Heart left ventricle (tissue), 16 donors: Measurements from ENCODE around the gene CDC14B. TPM values are rescaled to one million over a fixed set of nuclear protein-coding genes. Genes with fewer than 3 reads are reported as not detected.

Source experiments
- ATAC-seq, 4 donors: fragments of 200-7000 bp; cut with Tn5 transposase; one replicate each; pipeline ENCODE4 v1.9.1; 2020 to 2022; ENCODE audit warnings: moderate library complexity in 4 of 4, mild to moderate bottlenecking in 3 of 4, moderate number of reproducible peaks in 1 of 4
- DNase-seq, 5 donors: peaks; one replicate each; pipeline ENCODE4 v3.0.0-alpha.2; 2020
- H3K27ac ChIP-seq, 12 donors: fragments of 200-600 bp; sonication (generic) in 4 of 12; one replicate each; pipeline versions ENCODE4 v1.5.0 to v1.8.0; 2016 to 2022; ENCODE audit warnings: mild to moderate bottlenecking in 2 of 12
- H3K27me3 ChIP-seq, 9 donors: fragments of 200-600 bp; sonication (generic) in 2 of 9; one replicate each; pipeline versions ENCODE4 v1.5.1 to v1.8.0; 2016 to 2022; ENCODE audit warnings: mild to moderate bottlenecking in 3 of 9
- H3K36me3 ChIP-seq, 9 donors: fragments of 200-600 bp; sonication (generic) in 2 of 9; one replicate each; pipeline versions ENCODE4 v1.5.0 to v1.8.0; 2018 to 2022; ENCODE audit warnings: mild to moderate bottlenecking in 2 of 9
- H3K4me1 ChIP-seq, 12 donors: fragments of 200-600 bp; sonication (generic) in 4 of 12; one replicate each; pipeline versions ENCODE4 v1.5.0 to v1.8.0; 2016 to 2022; ENCODE audit warnings: mild to moderate bottlenecking in 3 of 12
- H3K4me3 ChIP-seq, 12 donors: fragments of 200-600 bp; sonication (generic) in 4 of 12; one replicate each; pipeline versions ENCODE4 v1.5.0 to v1.8.0; 2017 to 2022; ENCODE audit warnings: mild to moderate bottlenecking in 9 of 12, moderate library complexity in 4 of 12
- H3K9me3 ChIP-seq, 12 donors: fragments of 200-600 bp; sonication (generic) in 4 of 12; one replicate each; pipeline versions ENCODE4 v1.5.0 to v1.8.0; 2016 to 2022; ENCODE audit warnings: mild to moderate bottlenecking in 1 of 12
- POLR2A ChIP-seq, 2 donors: fragments of 450-650 bp; IDR thresholded peaks; one replicate each; pipeline ENCODE4 v1.6.1; 2017; ENCODE audit warnings: antibody characterized with exemption in 2 of 2, mild to moderate bottlenecking in 2 of 2, moderate library complexity in 2 of 2
- WGBS, 4 donors: extraction: QIAGEN DNeasy Blood & Tissue Kit in 2 of 4; methylation state at CpG; one replicate each; pipeline versions ENCODE4 v1.1.5 to v1.1.7; 2013 to 2018; 5-methylcytosine and 5-hydroxymethylcytosine counted together
- intact Hi-C, 10 donors: fragments of 100-400 bp; cut with DNase I; formaldehyde crosslinking; loops; one replicate each; pipeline versions ENCODE4 v1.11.1 to v1.14.2; 2022
- polyA plus RNA-seq, 2 donors: library from polyadenylated mRNA; stranded (reverse); fragments of 200-250 nt; gene quantifications; one replicate each; pipeline ENCODE4 v1.2.3, GENCODE V29; 2013
- total RNA-seq, 9 donors: library from RNA; depleted of rRNA in 2 of 9; stranded (reverse); fragments of >200 nt in 2 of 9; fragmentation: NEBNext Ultra II Directional in 3 of 9; extraction: Animal tissue kit (Norgen Biotek cat#: 25700) in 3 of 9; gene quantifications; one replicate each; pipeline versions ENCODE4 v1.1.0 to v1.2.4, GENCODE V29; 2016 to 2023
- TF ChIP-seq, protein P1 (sequence below), 12 donors: fragments of 200-600 bp; sonication (generic) in 4 of 12; IDR thresholded peaks; one replicate each; pipeline versions ENCODE4 v1.5.0 to v1.8.0; 2018 to 2022; ENCODE audit warnings: antibody characterized with exemption in 12 of 12, mild to moderate bottlenecking in 5 of 12
- donor health status: ischemic (EF 13 %, LVEDD 7.1; RV severe dilation, severe dysfunction).
- donor health status: healthy with polysubstance abuse.
- donor health status: DM: no; HTN: yes; CAD: no.
- donor health status: DM: no; HTN: no; CAD: no.
- donor health status: ischemic (EF 25% LVEDD 6.9; RV normal size, moderate dysfunction).
- donor health status: ischemic (EF 25% LVEDD 5.7; RV mildly dilated, moderate dysfunction).
- donor health status: healthy.
- donor health status: DM: yes; HTN: yes; CAD: no.
- donor health status: ischemic (EF 35%, LVEDD 5.7; RV mildly dilated, moderate dysfunction).
- donor health status: nonischemic (EF 11% LVEDD 7.7; RV severe dilation, severe dysfunction).
- donor health status: DM: yes; HTN: yes; CAD: no.
- donor health status: PGD.
- donor health status: ischemic (EF 29% LVEDD 5.4; RV normal size, mild dysfunction).
- donor health status: nonischemic (EF 23%, LVEDD 6.1; RV moderate dilation, normal function).

CDC14B gene
- total and polyA plus RNA-seq, 11 donors = 5.1 to 37.0 (median 23.7) TPM

DNA sequence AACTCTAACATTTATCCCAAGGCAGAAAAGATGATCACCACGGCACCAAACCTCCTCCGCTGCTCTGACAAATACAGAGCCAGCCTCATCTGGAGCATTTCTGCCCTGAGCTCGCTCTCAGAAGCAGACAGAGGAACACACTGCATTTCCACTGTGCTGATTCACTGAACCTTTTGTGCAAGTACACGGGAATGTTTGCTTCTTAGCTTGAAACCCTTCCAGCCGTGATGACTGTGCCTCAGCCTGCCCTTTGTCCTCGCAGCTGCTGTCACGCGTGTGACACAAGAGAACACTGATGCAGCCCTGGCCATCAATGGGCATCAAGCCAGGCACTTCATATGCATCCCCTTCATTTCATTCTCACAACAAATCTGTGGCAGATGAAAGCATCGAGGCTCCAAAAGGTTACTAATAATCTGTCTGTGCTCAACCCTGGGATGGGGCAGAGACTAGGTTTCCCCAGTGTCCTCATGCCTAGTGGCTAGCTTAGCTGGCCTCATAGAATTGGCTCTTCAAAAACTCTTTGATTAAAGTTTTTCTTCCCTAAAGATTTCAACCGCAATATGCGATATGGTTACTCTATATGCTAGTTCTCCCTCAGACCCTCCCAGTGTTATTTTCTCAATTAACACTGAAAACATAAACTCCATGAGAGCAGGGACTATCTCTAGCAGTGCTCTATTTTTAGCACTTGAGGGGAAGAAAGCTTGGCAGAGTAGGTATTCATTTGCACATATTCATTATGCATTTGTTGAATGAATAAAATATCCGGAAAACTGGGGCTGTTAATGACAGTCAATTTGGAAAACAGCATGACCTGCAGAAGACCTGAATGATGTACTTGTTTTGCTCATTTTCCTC lies 7.3 kb downstream of the CDC14B start:
- H3K27ac ChIP-seq = peak overlapping the region; percentile 30 to 84 (median 68)
- H3K4me1 ChIP-seq = peaks cover 0 to 36% (median 15%) of the 10 kb centered on the region in 12 donors
- intact Hi-C loops = loop anchor here in 2 of 10 donors (10.0 kb wide), 2 partner anchors 128 to 158 kb away; partner anchors contain the start of gene HABP4 (in 2 of the 2)
- H3K27me3 ChIP-seq = no peaks in the 10 kb centered on the region
- DNase-seq (peak; percentile 31 to 76 (median 66)), ATAC-seq (peak; percentile 78 to 92 (median 88))
- H3K9me3 ChIP-seq = no peaks in the 10 kb centered on the region
- WGBS, 4 donors = 33 to 39% (median 37%) methylated on average over 12 of the region's 12 CpGs
- peak overlapping the region in 6 of 12 donors; percentile 5 to 29 (median 18) for H3K4me3 ChIP-seq
- H3K36me3 ChIP-seq = no peaks in the 10 kb centered on the region
- TF ChIP-seq POLR2A (IDR thresholded peaks at IDR 0.05) = peak in 1 of 2 donors; percentile 35
- TF ChIP-seq, protein P1, sequence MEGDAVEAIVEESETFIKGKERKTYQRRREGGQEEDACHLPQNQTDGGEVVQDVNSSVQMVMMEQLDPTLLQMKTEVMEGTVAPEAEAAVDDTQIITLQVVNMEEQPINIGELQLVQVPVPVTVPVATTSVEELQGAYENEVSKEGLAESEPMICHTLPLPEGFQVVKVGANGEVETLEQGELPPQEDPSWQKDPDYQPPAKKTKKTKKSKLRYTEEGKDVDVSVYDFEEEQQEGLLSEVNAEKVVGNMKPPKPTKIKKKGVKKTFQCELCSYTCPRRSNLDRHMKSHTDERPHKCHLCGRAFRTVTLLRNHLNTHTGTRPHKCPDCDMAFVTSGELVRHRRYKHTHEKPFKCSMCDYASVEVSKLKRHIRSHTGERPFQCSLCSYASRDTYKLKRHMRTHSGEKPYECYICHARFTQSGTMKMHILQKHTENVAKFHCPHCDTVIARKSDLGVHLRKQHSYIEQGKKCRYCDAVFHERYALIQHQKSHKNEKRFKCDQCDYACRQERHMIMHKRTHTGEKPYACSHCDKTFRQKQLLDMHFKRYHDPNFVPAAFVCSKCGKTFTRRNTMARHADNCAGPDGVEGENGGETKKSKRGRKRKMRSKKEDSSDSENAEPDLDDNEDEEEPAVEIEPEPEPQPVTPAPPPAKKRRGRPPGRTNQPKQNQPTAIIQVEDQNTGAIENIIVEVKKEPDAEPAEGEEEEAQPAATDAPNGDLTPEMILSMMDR (IDR thresholded peaks at IDR 0.05) = no peak

DNA sequence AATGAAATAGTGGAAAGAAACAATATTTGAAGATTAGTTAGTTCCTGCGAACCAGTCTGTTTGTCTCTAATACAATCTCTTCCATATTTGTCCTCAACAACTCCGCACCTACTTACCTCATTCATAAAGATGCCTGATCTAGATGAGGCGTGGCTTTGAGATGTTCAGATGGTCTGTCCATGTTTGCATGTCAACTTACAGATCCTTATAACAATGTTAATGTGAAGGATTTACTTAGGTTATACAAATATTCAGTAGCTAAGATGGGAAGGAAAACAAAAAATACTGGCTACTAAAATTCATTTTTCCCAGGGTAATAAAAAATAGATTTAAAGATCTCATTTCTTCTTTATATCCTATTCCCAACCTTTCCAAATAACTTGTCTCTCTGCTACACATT lies 8.3 kb downstream of the CDC14B start:
- H3K4me3 ChIP-seq = no peak overlapping the region
- no peaks in the 10 kb centered on the region for H3K36me3 ChIP-seq
- TF ChIP-seq POLR2A (IDR thresholded peaks at IDR 0.05) = no peak
- TF ChIP-seq, protein P1 (IDR thresholded peaks at IDR 0.05) = no peak
- H3K27ac ChIP-seq = peak overlapping the region in 10 of 12 donors; percentile 30 to 84 (median 71)
- H3K9me3 ChIP-seq = no peaks in the 10 kb centered on the region
- intact Hi-C loops = loop anchor here in 2 of 10 donors (10.0 kb wide), 2 partner anchors 127 to 157 kb away; partner anchors contain the start of gene HABP4 (in 2 of the 2)
- DNase-seq (no peak), ATAC-seq (no peak)
- H3K27me3 ChIP-seq = no peaks in the 10 kb centered on the region
- H3K4me1 ChIP-seq = peaks cover 0 to 36% (median 15%) of the 10 kb centered on the region in 12 donors
- 87 to 93% (median 91%) methylated on average over 3 of the region's 3 CpGs for WGBS, 4 donors

DNA sequence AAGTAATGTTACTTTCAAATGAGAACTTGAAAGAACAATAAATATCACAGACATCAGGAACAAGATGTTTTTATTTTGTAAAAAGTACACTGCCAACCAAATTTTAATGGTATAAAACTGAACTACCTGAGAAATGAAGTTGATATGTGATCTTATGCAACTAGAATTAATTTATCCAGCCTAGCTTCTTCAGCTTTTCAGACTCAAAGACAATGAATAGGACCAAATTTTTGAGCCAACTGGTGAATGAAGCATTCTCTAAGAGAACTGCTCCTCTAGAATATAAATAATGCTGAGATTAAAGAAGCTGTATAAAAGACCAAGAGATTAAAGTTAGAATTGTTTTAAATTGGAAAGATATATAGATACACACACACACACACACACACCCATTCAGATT lies 9.9 kb downstream of the CDC14B start:
- no peak overlapping the region for H3K27ac ChIP-seq
- no peak for TF ChIP-seq POLR2A (IDR thresholded peaks at IDR 0.05)
- TF ChIP-seq, protein P1 (IDR thresholded peaks at IDR 0.05) = no peak
- no peaks in the 10 kb centered on the region for H3K27me3 ChIP-seq
- no peak overlapping the region for H3K4me3 ChIP-seq
- no peak for ATAC-seq
- H3K4me1 ChIP-seq = peaks cover 0 to 47% (median 17%) of the 10 kb centered on the region in 12 donors
- H3K36me3 ChIP-seq = no peaks in the 10 kb centered on the region
- H3K9me3 ChIP-seq = no peaks in the 10 kb centered on the region
- DNase-seq = no peak
- intact Hi-C loops = loop anchor here in 2 of 10 donors (10.0 kb wide), 2 partner anchors 125 to 155 kb away; partner anchors contain the start of gene HABP4 (in 2 of the 2)

DNA sequence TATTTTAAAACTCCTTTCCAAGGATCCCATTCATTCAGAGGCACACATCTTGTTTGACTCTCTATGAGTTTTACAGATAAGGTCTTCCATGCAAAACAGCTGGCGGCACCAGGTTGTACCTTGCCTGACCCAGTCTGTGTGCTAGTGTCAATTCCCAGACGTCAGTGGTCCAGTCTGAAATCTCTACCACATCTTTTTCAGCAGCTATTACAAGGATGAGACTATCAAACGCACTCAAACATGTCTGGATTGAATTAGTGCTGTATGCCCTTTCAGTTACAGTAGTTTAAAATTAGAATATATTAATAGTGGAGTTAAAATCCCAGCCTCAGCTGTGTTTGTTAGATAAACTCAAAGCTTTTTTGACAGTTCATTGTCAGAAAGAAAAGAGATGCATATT lies 11.7 kb downstream of the CDC14B start:
- no peak for DNase-seq
- H3K4me3 ChIP-seq = no peak overlapping the region
- no peaks in the 10 kb centered on the region for H3K9me3 ChIP-seq
- WGBS, 4 donors = 65 to 70% (median 67%) methylated on average over 3 of the region's 3 CpGs
- H3K4me1 ChIP-seq = peaks cover 0 to 46% (median 18%) of the 10 kb centered on the region in 12 donors
- H3K27ac ChIP-seq = no peak overlapping the region
- H3K27me3 ChIP-seq = no peaks in the 10 kb centered on the region
- intact Hi-C loops = no loop called here
- no peaks in the 10 kb centered on the region for H3K36me3 ChIP-seq
- no peak for TF ChIP-seq POLR2A (IDR thresholded peaks at IDR 0.05)
- TF ChIP-seq, protein P1 (IDR thresholded peaks at IDR 0.05) = no peak
- ATAC-seq = no peak
